IMR-90 (cell line): ENCODE data around the gene C9orf50. TPM values are rescaled to one million over a fixed set of nuclear protein-coding genes. Genes with fewer than 3 reads are reported as not detected.

ENCODE experiments used
- ATAC-seq: fragments of 200-7000 bp; cut with Tn5 transposase; 2 replicates; pipeline ENCODE4 v1.9.1; 2020; ENCODE audit warnings: low read depth, mild to moderate bottlenecking, moderate library complexity
- BruUV-seq: library from RNA; stranded (reverse); fragments of 400-500 nt; replicated peaks from 2 replicates; lab custom pipeline; 2021; lab: Mats Ljungman, UMichigan
- CTCF ChIA-PET: fragments of 300-600 bp; formaldehyde crosslinking; extraction: SDS; loops from one replicate; lab custom pipeline; 2021; ENCODE audit warnings: antibody characterized with exemption; lab: Yijun Ruan, JAX
- POLR2A ChIA-PET: fragments of 300-600 bp; sonication (Branson Sonifier 250); formaldehyde crosslinking; loops from one replicate; lab custom pipeline; 2022; ENCODE audit warnings: antibody characterized with exemption; ENCODE audit not compliant: unreplicated experiment; lab: Charles Lee
- DNase-seq: peaks from one replicate; pipeline ENCODE4 v3.0.0; 2013
- H2AFZ ChIP-seq: replicated peaks from 2 replicates; pipeline ENCODE3; 2013; ENCODE audit warnings: low read length, mild to moderate bottlenecking; ENCODE audit not compliant: poor library complexity
- H2AK5ac ChIP-seq: 2 replicates; pipeline ENCODE4 v1.6.1; 2013; ENCODE audit warnings: low read depth, low read length, inconsistent platforms
- H2AK9ac ChIP-seq: replicated peaks from 2 replicates; pipeline ENCODE3; 2013; ENCODE audit warnings: mild to moderate bottlenecking, low read depth, low read length, moderate library complexity; ENCODE audit not compliant: poor library complexity
- H2BK120ac ChIP-seq: 2 replicates; pipeline ENCODE4 v1.6.1; 2013; ENCODE audit warnings: low read depth, low read length, inconsistent platforms
- H2BK15ac ChIP-seq: 3 replicates; pipeline ENCODE4 v1.6.1; 2013; ENCODE audit warnings: low read depth, low read length, inconsistent platforms
- H2BK20ac ChIP-seq: 2 replicates; pipeline ENCODE4 v1.6.1; 2013; ENCODE audit warnings: low read depth, mild to moderate bottlenecking, inconsistent platforms, low read length, moderate library complexity
- H2BK5ac ChIP-seq: 2 replicates; pipeline ENCODE4 v1.6.1; 2013; ENCODE audit warnings: mild to moderate bottlenecking, low read depth, low read length, inconsistent platforms; ENCODE audit not compliant: poor library complexity, severe bottlenecking
- H3K14ac ChIP-seq: replicated peaks from 2 replicates; pipeline ENCODE4 v1.6.1; 2013; ENCODE audit warnings: low read depth, low read length, inconsistent platforms
- H3K18ac ChIP-seq: 2 replicates; pipeline ENCODE4 v1.6.1; 2013; ENCODE audit warnings: low read depth, low read length, control low read depth
- H3K23ac ChIP-seq: 2 replicates; pipeline ENCODE4 v1.6.1; 2013; ENCODE audit warnings: low read depth, low read length, inconsistent platforms
- H3K27ac ChIP-seq: 2 replicates; pipeline ENCODE4 v1.5.1; 2013; ENCODE audit warnings: mild to moderate bottlenecking, control low read depth, low read length; ENCODE audit not compliant: insufficient read depth
- H3K27me3 ChIP-seq: 2 replicates; pipeline ENCODE4 v1.6.1; 2013; ENCODE audit warnings: low read length; ENCODE audit not compliant: control insufficient read depth, insufficient read depth
- H3K36me3 ChIP-seq: 2 replicates; pipeline ENCODE4 v1.6.1; 2013; ENCODE audit warnings: low read length, mixed read lengths; ENCODE audit not compliant: control insufficient read depth, insufficient read depth
- H3K4ac ChIP-seq: 2 replicates; pipeline ENCODE4 v1.6.1; 2013; ENCODE audit warnings: low read depth, low read length, inconsistent platforms
- H3K4me1 ChIP-seq: 2 replicates; pipeline ENCODE4 v1.6.1; 2013; ENCODE audit warnings: low read length, mixed read lengths; ENCODE audit not compliant: control insufficient read depth, insufficient read depth
- H3K4me2 ChIP-seq: 2 replicates; pipeline ENCODE4 v1.6.1; 2013; ENCODE audit warnings: low read depth, mild to moderate bottlenecking, control low read depth, low read length, moderate library complexity
- H3K4me3 ChIP-seq: 2 replicates; pipeline ENCODE4 v1.5.1; 2013; ENCODE audit warnings: low read depth, mild to moderate bottlenecking, control low read depth, low read length, moderate library complexity; ENCODE audit not compliant: insufficient read depth
- H3K56ac ChIP-seq: 2 replicates; pipeline ENCODE4 v1.6.1; 2013; ENCODE audit warnings: low read length, inconsistent platforms; ENCODE audit not compliant: insufficient read depth; ENCODE audit errors: extremely low read depth
- H3K79me1 ChIP-seq, 2 experiments: 2 replicates each; pipeline ENCODE4 v1.6.1; 2013; ENCODE audit warnings: low read length in 2 of 2, inconsistent platforms in 1 of 2, low read depth in 1 of 2
- H3K9ac ChIP-seq: 2 replicates; pipeline ENCODE4 v1.6.1; 2013; ENCODE audit warnings: low read depth, low read length, control low read depth
- H3K9me1 ChIP-seq: 2 replicates; pipeline ENCODE4 v1.6.1; 2013; ENCODE audit warnings: low read length, inconsistent platforms; ENCODE audit not compliant: insufficient read depth
- H3K9me3 ChIP-seq: 2 replicates; pipeline ENCODE4 v1.6.1; 2013; ENCODE audit warnings: low read length; ENCODE audit not compliant: control insufficient read depth, insufficient read depth
- H4K20me1 ChIP-seq: 2 replicates; pipeline ENCODE4 v1.6.1; 2013; ENCODE audit warnings: low read length, inconsistent platforms; ENCODE audit not compliant: insufficient read depth
- H4K5ac ChIP-seq: 2 replicates; pipeline ENCODE4 v1.6.1; 2013; ENCODE audit warnings: mild to moderate bottlenecking, low read depth, low read length, control low read depth
- H4K8ac ChIP-seq, 2 experiments: 2 replicates each; pipeline ENCODE4 v1.6.1; 2013; ENCODE audit warnings: low read depth in 2 of 2, low read length in 2 of 2, control low read depth in 1 of 2, inconsistent platforms in 1 of 2
- H4K91ac ChIP-seq: 2 replicates; pipeline ENCODE4 v1.6.1; 2013; ENCODE audit warnings: low read depth, low read length, inconsistent platforms; ENCODE audit not compliant: insufficient read depth
- BHLHE40 ChIP-seq: fragments of 150-350 bp; IDR thresholded peaks from 2 replicates; pipeline ENCODE4 v1.6.1; 2016; ENCODE audit warnings: mild to moderate bottlenecking, low read depth, low read length
- MAZ ChIP-seq: IDR thresholded peaks from 2 replicates; pipeline ENCODE4 v1.6.1; 2012; ENCODE audit warnings: low read depth, mild to moderate bottlenecking, low read length, improper control_type of control experiment, moderate library complexity, borderline replicate concordance
- POLR2A ChIP-seq: IDR thresholded peaks from 2 replicates; pipeline ENCODE4 v1.6.1; 2012; ENCODE audit warnings: mild to moderate bottlenecking, low read depth, low read length
- WGBS, 2 experiments: methylation state at CpG; one replicate each; pipeline versions ENCODE4 v1.1.5 to v1.1.7; 2013; ENCODE audit warnings: missing lambda C conversion rate in 2 of 2; ENCODE audit not compliant: insufficient read length in 1 of 2; ENCODE audit errors: extremely low coverage in 2 of 2; 5-methylcytosine and 5-hydroxymethylcytosine counted together
- dilution Hi-C: fragments of 300-500 bp; cut with HindIII; formaldehyde crosslinking; loops from one replicate; pipeline ENCODE4 v1.14.3; 2018; ENCODE audit warnings: low sequenced_read_pairs; ENCODE audit not compliant: unreplicated experiment
- in situ Hi-C: fragments of 300-500 bp; cut with MboI; formaldehyde crosslinking; loops from 3 replicates; pipeline ENCODE4 v1.14.3; 2019; ENCODE audit warnings: low sequenced_read_pairs, inconsistent platforms, mixed read lengths
- intact Hi-C: fragments of 100-400 bp; cut with micrococcal nuclease; formaldehyde crosslinking; loops from 2 replicates; pipeline ENCODE4 v1.10.0; 2022
- polyA plus RNA-seq, 3 experiments: library from polyadenylated mRNA; depleted of rRNA; stranded (reverse); fragments of >200 nt; gene quantifications; 2 replicates each; pipeline ENCODE4 v1.2.3, GENCODE V29; 2012; ENCODE audit warnings: low replicate concordance in 1 of 3
- total RNA-seq: library from RNA; depleted of rRNA; stranded (reverse); fragments of >200 nt; gene quantifications from 2 replicates; pipeline ENCODE4 v1.2.3, GENCODE V29; 2012

Gene C9orf50
- total and polyA plus RNA-seq, 2 of the 4 experiments (the other 2 are of a cell fraction) = 0.09 TPM; not detected in 1

GRCh38 chr9:129626625-129627284, 5.9 kb upstream of the C9orf50 start:
- H2BK20ac ChIP-seq = peak overlapping the region; percentile 55; the same call in 1 of the 2 replicates
- peak overlapping the region; percentile 76 to 90 for H4K8ac ChIP-seq
- H3K4me3 ChIP-seq = peak overlapping the region; percentile 96
- no TSS peak for BruUV-seq
- H3K36me3 ChIP-seq = peaks cover 9% of the 10 kb centered on the region
- peak overlapping the region; percentile 95 for H2AK5ac ChIP-seq
- H2BK120ac ChIP-seq = peak overlapping the region; percentile 90
- peaks cover 30% of the 10 kb centered on the region for H3K9me1 ChIP-seq
- in situ Hi-C loops = no loop called here
- ATAC-seq (peak; percentile 62), DNase-seq (peak; percentile 92)
- H4K91ac ChIP-seq = peak overlapping the region; percentile 95
- peak overlapping the region; percentile 96 for H2AK9ac ChIP-seq
- H4K5ac ChIP-seq = peak overlapping the region; percentile 84
- no peaks in the 10 kb centered on the region for H3K27me3 ChIP-seq
- peak overlapping the region; percentile 87 for H2BK5ac ChIP-seq
- TF ChIP-seq POLR2A (peak; percentile 96), MAZ (no peak), BHLHE40 (peak; percentile 4; the same call in 1 of the 2 replicates)
- peak overlapping the region; percentile 97 for H3K23ac ChIP-seq
- CTCF ChIA-PET = interaction anchor here (0.6 to 3.1 kb wide), 5 partner anchors 484 to 909 kb away, joined by 3 to 26 read pairs (median 3); no protein-coding TSS in a partner anchor
- peaks cover 0 to 48% of the 10 kb centered on the region in 2 experiments; a peak in 3 of 4 replicates for H3K79me1 ChIP-seq
- H3K9me3 ChIP-seq = no peaks in the 10 kb centered on the region
- H3K14ac ChIP-seq = peak overlapping the region; percentile 92
- dilution Hi-C loops = no loop called here
- peaks cover 51% of the 10 kb centered on the region for H4K20me1 ChIP-seq
- intact Hi-C loops = no loop called here
- peak overlapping the region; percentile 95 for H3K56ac ChIP-seq
- H3K4ac ChIP-seq = peak overlapping the region; percentile 99
- peak overlapping the region; percentile 83 for H3K18ac ChIP-seq
- peak overlapping the region; percentile 94 for H3K27ac ChIP-seq
- POLR2A ChIA-PET = interaction anchor here (0.8 to 1.0 kb wide), 2 partner anchors 452 to 495 kb away, joined by 3 to 5 read pairs; no protein-coding TSS in a partner anchor
- peak overlapping the region; percentile 97 for H3K4me2 ChIP-seq
- 2% methylated on average over 11 of the region's 20 CpGs; no CpG with 5 or more reads in 1 of the 2 experiments for WGBS, 2 experiments
- H2AFZ ChIP-seq = peak overlapping the region; percentile 88
- peaks cover 33% of the 10 kb centered on the region for H3K4me1 ChIP-seq
- peak overlapping the region; percentile 29; the same call in 1 of the 3 replicates for H2BK15ac ChIP-seq
- peak overlapping the region; percentile 90 for H3K9ac ChIP-seq
